GM19193 (cell line): ENCODE data around the gene HMGA1.

Experiments
- POLR2A ChIP-seq: IDR thresholded peaks from 4 replicates; pipeline ENCODE4 v1.6.1; 2011; ENCODE audit not compliant: insufficient read depth, insufficient read length; ENCODE audit errors: extremely low read depth

HMGA1 gene

GRCh38 chr6:34232901-34233300 lies 3.8 kb upstream of the HMGA1 start:
- no peak for TF ChIP-seq POLR2A

- TF ChIP-seq POLR2A, result no peak
These were observed 2.8 kb upstream of the HMGA1 start for GRCh38 chr6:34233867-34234266.

- no peak for TF ChIP-seq POLR2A
These were observed 1.9 kb upstream of the HMGA1 start for GRCh38 chr6:34234667-34235306.

GRCh38 chr6:34235307-34236130 lies 1.2 kb upstream of the HMGA1 start:
- TF ChIP-seq POLR2A, result peak; percentile 31

- no peak for TF ChIP-seq POLR2A
These were observed 586 bp upstream of the HMGA1 start for GRCh38 chr6:34236131-34236442.

GRCh38 chr6:34237316-34237721 lies 646 bp downstream of the HMGA1 start:
- TF ChIP-seq POLR2A, result no peak

GRCh38 chr6:34237722-34238584 lies 1.3 kb downstream of the HMGA1 start:
- TF ChIP-seq POLR2A, result peak; percentile 50

GRCh38 chr6:34238585-34239499 lies 2.2 kb downstream of the HMGA1 start:
- TF ChIP-seq POLR2A, result no peak

- TF ChIP-seq POLR2A, result no peak
These were observed 2.8 kb downstream of the HMGA1 start for GRCh38 chr6:34239500-34239825.

GRCh38 chr6:34239893-34240292 lies 3.2 kb downstream of the HMGA1 start:
- TF ChIP-seq POLR2A, result no peak

GRCh38 chr6:34240329-34241248 lies 3.9 kb downstream of the HMGA1 start:
- TF ChIP-seq POLR2A, result no peak

GRCh38 chr6:34241351-34242215 lies 4.9 kb downstream of the HMGA1 start:
- no peak for TF ChIP-seq POLR2A
